HG02678 (cell line): ENCODE measurements around the gene L3MBTL3.

ENCODE experiments used
- ATAC-seq: cut with Tn5 transposase; IDR thresholded peaks from one replicate; pipeline ENCODE4 v1.9.1; 2021; ENCODE audit warnings: mild to moderate bottlenecking, moderate library complexity; ENCODE audit not compliant: unreplicated experiment

L3MBTL3 gene

DNA sequence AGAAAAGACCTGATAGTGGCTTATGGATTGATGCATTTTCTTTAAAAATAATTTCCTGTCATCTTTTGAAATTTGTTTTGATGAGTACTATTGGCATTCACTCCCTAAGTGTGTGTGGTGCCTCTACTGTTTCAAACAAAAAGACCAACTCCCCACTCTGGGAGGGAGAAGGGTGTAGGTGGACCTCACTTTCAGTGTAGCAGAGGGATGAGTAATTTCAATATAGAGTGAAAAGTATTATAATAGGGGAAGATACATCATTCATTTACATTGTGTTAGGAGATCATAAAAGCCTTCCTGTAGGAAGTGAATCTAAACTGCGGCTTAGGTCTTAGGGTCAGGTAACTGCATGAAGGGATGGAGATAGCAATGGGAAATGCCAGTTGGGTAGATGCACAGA lies 158.0 kb downstream of the L3MBTL3 start:
- ATAC-seq = no peak

GRCh38 chr6:130178692-130179091 lies 160.3 kb downstream of the L3MBTL3 start:
- no peak for ATAC-seq

DNA sequence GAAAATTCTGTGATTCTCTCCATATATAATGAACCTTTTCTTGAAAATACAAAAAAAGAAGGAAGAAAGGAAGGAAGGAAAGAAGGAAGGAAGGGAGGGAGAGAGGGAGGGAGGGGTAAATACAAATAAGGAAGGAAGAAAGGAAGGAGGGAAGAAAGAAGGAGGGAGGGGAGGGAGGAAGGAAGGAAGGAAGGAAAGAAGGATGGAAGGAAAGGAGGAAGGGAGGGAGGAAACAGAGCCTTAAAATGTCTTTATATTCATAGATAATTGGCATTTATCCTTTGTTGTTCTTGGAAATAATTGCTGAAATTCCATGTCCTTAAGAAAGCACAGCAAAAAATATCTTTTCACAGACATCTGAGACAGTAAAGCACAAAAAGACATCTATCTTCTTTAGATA lies 164.1 kb downstream of the L3MBTL3 start:
- ATAC-seq = no peak

DNA sequence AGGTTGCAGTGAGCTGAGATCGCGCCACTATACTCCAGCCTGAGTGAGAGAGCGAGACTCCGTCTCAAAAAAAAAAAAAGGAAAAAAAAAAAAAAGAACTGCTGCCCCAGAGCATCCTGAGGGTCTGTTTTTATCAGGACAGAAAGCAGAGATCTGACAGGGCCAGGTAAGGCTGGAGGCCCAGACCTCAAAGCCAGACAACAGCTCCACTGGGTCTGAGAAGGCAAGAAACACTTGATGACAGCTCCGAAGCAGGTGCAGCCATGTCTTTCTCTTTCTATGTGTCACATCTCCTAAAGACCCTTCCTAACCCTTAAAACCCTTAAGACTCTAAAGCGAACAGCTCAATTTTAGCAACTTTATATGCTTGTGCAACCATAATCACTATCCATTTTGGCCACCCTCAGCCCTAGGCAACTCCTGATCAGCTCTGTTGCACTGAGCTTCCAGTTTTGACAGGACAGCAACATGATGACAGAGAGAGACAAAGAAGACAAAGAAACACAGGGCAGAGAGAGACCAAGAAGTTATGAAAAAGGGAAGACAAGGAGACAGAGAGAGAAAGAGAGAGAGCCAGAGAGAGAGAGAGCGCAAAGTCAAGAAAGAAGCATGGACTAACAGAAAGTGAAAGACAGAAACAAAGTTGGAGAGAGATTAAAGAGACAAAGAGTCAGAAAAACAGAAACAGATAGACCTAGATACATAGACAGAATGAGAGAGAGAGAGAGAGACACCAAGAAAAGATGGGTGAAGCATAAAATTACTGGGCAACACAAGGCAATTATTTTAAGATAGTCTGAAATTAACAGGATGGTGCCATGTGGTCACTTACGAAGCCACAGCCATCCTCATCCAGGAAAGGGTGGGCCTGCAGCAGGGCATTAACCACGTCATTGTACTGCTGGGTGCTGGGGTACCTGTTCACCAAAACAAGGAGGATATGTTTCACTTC lies 165.2 kb downstream of the L3MBTL3 start:
- no peak for ATAC-seq

- ATAC-seq = no peak
These were observed 167.3 kb downstream of the L3MBTL3 start for GRCh38 chr6:130185658-130186057.

GRCh38 chr6:130187335-130188206 lies 169.2 kb downstream of the L3MBTL3 start:
- no peak for ATAC-seq

GRCh38 chr6:130188207-130188899 lies 170.0 kb downstream of the L3MBTL3 start:
- no peak for ATAC-seq

- ATAC-seq = no peak
These were observed 171.4 kb downstream of the L3MBTL3 start for GRCh38 chr6:130189531-130190397.
